ENCODE results near the gene COMT. TPM values are rescaled to one million over a fixed set of nuclear protein-coding genes. Genes with fewer than 3 reads are reported as not detected.

Gene COMT
- total and polyA plus RNA-seq, 9 of the 15 experiments (the other 6 are each of a cell fraction or from before 2014, with no cell fraction given), result 12.5 to 351 (median 155) TPM

DNA sequence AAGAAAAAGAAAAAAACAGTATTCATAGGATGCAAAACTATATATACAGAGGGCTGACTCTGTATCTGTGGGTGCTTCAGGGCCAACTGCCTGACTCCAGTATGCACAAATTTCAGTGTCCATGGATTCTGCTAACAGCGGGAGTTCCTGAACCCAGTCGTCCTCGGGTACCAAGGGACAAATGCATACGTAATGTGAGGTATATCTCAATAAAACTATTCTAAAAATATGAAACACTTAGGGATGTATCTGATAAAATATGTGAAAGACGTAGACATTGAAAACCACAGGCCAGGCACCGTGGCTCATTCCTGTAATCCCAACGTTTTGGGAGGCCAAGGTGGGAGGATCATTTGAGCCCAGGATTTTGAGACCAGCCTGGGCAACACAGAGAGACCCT, 13.9 kb upstream of the COMT start (continued):
- TF ChIP-seq, protein P1, sequence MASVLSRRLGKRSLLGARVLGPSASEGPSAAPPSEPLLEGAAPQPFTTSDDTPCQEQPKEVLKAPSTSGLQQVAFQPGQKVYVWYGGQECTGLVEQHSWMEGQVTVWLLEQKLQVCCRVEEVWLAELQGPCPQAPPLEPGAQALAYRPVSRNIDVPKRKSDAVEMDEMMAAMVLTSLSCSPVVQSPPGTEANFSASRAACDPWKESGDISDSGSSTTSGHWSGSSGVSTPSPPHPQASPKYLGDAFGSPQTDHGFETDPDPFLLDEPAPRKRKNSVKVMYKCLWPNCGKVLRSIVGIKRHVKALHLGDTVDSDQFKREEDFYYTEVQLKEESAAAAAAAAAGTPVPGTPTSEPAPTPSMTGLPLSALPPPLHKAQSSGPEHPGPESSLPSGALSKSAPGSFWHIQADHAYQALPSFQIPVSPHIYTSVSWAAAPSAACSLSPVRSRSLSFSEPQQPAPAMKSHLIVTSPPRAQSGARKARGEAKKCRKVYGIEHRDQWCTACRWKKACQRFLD (CRISPR knock-in tag; IDR thresholded peaks at IDR 0.05), result no peak
- TF ChIP-seq HNRNPLL (IDR thresholded peaks at IDR 0.05; ENCODE audit: low read depth, low read length, poor library complexity, severe bottlenecking), result no peak
- peak; percentile 72; the same call in 1 of the 2 replicates for TF ChIP-seq ZNF408 (CRISPR knock-in tag; IDR thresholded peaks at IDR 0.05; ENCODE audit: low read depth)
- no peak for TF ChIP-seq HEY1 (CRISPR knock-in tag; IDR thresholded peaks at IDR 0.05; ENCODE audit: borderline replicate concordance)

DNA sequence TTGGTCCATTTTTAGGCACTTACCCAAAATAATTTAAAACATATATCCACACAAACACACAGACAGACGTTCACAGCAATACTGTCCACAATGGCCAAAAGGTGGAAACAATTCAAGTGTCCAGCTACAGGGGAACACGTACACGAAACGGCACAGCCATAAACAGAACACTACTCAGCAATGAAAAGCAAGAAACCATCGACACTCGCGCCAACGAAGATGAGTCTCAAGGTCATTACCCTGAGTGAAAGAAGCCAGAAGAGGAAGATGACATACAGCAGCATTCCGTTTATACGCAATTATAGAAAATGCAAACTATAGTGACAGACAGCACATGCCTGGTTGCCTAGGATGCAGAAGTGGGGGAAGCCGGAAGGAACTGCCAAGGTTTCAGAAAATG, 13.4 kb upstream of the COMT start:
- peaks cover 5 to 25% of the 10 kb centered on the region in 2 experiments; a peak in 3 of 5 replicates for H3K4me1 ChIP-seq (replicated peaks in 1 of 2; ENCODE audit: control insufficient read depth in 2 of 2, insufficient read depth in 2 of 2, low read length in 2 of 2)
- H3K79me2 ChIP-seq (ENCODE audit: control insufficient read depth, insufficient read depth, low read length), result no peaks in the 10 kb centered on the region
- ChIA-PET POLR2A (interaction anchor here (0.6 to 1.3 kb wide), 2 partner anchors 12 to 265 kb away, joined by 5 read pairs; no protein-coding TSS in a partner anchor), CTCF (ENCODE audit: low intra/inter-chr PET ratio) (no interaction called here)
- in situ Hi-C loops (cut with MboI) (no loop called here), intact Hi-C loops (cut with micrococcal nuclease) (no loop called here)
- no TSS peak for BruUV-seq (replicated peaks)
- ATAC-seq, result no peak
- H2AFZ ChIP-seq (ENCODE audit: low read depth, low read length), result no peak overlapping the region
- H3K9me3 ChIP-seq (replicated peaks; ENCODE audit: control insufficient read depth, insufficient read depth, low read depth, low read length), result no peaks in the 10 kb centered on the region
- no peaks in the 10 kb centered on the region for H3K27me3 ChIP-seq (ENCODE audit: control insufficient read depth in 2 of 2, insufficient read depth in 2 of 2, low read length in 2 of 2)
- peaks cover under 1% of the 10 kb centered on the region for H3K9me1 ChIP-seq (ENCODE audit: control insufficient read depth, insufficient read depth, low read length)
- H3K27ac ChIP-seq (ENCODE audit: extremely low read depth, low read depth, low read length), result no peak overlapping the region
- no peak for FAIRE-seq
- H3K36me3 ChIP-seq (ENCODE audit: control insufficient read depth, insufficient read depth, low read length), result peaks cover 2% of the 10 kb centered on the region; the same call in 1 of the 3 replicates
- no peak overlapping the region for H3K4me3 ChIP-seq
- peak overlapping the region in 1 of 2 experiments; percentile 7; a peak in 1 of 4 replicates for H3K9ac ChIP-seq (ENCODE audit: insufficient read depth in 1 of 2, low read depth in 2 of 2, low read length in 2 of 2)
- WGBS (ENCODE audit: insufficient coverage, low coverage, missing lambda C conversion rate), result 73% methylated on average over 11 of the region's 11 CpGs
- no peak for DNase-seq (ENCODE audit: extremely low read depth in 1 of 4, low spot score in 3 of 4)
- H4K20me1 ChIP-seq (replicated peaks; ENCODE audit: control insufficient read depth, insufficient read depth, low read length), result peaks cover 4% of the 10 kb centered on the region; the same call in 1 of the 2 replicates
- H3K4me2 ChIP-seq (ENCODE audit: insufficient read depth, low read length), result no peak overlapping the region
- TF ChIP-seq ZNF780A (CRISPR knock-in tag; IDR thresholded peaks at IDR 0.05) (no peak), NR2C1 (IDR thresholded peaks at IDR 0.05) (no peak), NR2C1 (tag; IDR thresholded peaks at IDR 0.05) (no peak), SAFB (IDR thresholded peaks at IDR 0.05; ENCODE audit: borderline replicate concordance, low read depth, low read length) (no peak), ZNF507 (tag; conservative IDR thresholded peaks at IDR 0.05) (no peak), SMARCA4 (IDR thresholded peaks at IDR 0.05) (no peak), ZNF146 (CRISPR knock-in tag; IDR thresholded peaks at IDR 0.05; ENCODE audit: unreplicated experiment) (peak; percentile 64), PHF8 (IDR thresholded peaks at IDR 0.05; ENCODE audit: borderline replicate concordance, low read length) (no peak), ZKSCAN8 (CRISPR knock-in tag; IDR thresholded peaks at IDR 0.05) (no peak), NEUROD1 (IDR thresholded peaks at IDR 0.05; ENCODE audit: borderline replicate concordance, low read depth, low read length, partially characterized antibody) (no peak), NCOR1 (IDR thresholded peaks at IDR 0.05) (no peak), ZNF24 (IDR thresholded peaks at IDR 0.05) (no peak), ADNP (tag; IDR thresholded peaks at IDR 0.05) (no peak), CBX1 (IDR thresholded peaks at IDR 0.05; ENCODE audit: low read depth) (no peak), SIX5 (IDR thresholded peaks at IDR 0.05; ENCODE audit: borderline replicate concordance in 1 of 2, insufficient read depth in 1 of 2, low read depth in 1 of 2, low read length in 2 of 2) (no peak), ESRRB (CRISPR knock-in tag; IDR thresholded peaks at IDR 0.05; ENCODE audit: borderline replicate concordance) (no peak)
- TF ChIP-seq, protein P2, sequence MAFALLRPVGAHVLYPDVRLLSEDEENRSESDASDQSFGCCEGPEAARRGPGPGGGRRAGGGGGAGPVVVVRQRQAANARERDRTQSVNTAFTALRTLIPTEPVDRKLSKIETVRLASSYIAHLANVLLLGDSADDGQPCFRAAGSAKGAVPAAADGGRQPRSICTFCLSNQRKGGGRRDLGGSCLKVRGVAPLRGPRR (CRISPR knock-in tag; IDR thresholded peaks at IDR 0.05), result no peak
